ENCODE data around the gene CACNA2D4.

Gene CACNA2D4

DNA sequence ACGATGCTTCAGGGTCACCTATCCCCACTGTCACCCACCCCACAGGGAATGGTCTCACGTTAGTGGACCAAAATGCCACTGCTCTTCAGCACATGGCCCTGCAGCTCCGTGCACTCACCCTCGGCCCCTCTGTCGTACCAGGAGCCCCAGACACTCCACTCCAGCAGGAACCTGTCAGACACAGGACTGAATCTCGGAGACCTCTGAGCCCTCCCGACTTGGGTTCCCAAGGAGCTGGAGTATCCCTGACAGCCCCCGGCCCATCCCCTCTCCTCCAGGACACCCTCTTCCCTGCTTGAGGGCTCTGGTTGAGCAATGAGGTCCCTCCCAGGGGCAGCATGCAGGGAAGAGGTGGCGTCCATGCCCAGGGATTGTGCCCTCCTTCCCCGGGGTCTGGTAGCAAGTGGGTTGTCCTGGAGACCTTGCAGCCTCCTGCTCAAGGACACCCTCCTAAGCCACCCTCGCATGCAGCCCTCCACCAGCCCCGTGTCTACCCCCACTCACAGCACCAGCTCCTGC, 118.5 kb downstream of the CACNA2D4 start:
- no peak overlapping the region for H3K9ac ChIP-seq
- no peak overlapping the region for H3K4me2 ChIP-seq (ENCODE audit: low read length)
- no peaks in the 10 kb centered on the region for H3K9me3 ChIP-seq (ENCODE audit: control insufficient read depth, low read length)
- no peak overlapping the region for H3K4me3 ChIP-seq (ENCODE audit: low read depth, low read length)
- no peak overlapping the region for H3K27ac ChIP-seq
- H3K4me1 ChIP-seq: peaks cover 21% of the 10 kb centered on the region
- TF ChIP-seq, protein P1, sequence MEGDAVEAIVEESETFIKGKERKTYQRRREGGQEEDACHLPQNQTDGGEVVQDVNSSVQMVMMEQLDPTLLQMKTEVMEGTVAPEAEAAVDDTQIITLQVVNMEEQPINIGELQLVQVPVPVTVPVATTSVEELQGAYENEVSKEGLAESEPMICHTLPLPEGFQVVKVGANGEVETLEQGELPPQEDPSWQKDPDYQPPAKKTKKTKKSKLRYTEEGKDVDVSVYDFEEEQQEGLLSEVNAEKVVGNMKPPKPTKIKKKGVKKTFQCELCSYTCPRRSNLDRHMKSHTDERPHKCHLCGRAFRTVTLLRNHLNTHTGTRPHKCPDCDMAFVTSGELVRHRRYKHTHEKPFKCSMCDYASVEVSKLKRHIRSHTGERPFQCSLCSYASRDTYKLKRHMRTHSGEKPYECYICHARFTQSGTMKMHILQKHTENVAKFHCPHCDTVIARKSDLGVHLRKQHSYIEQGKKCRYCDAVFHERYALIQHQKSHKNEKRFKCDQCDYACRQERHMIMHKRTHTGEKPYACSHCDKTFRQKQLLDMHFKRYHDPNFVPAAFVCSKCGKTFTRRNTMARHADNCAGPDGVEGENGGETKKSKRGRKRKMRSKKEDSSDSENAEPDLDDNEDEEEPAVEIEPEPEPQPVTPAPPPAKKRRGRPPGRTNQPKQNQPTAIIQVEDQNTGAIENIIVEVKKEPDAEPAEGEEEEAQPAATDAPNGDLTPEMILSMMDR (IDR thresholded peaks at IDR 0.05): no peak
- no peaks in the 10 kb centered on the region for H3K27me3 ChIP-seq (ENCODE audit: control insufficient read depth, insufficient read depth, low read length)
- no peaks in the 10 kb centered on the region for H3K36me3 ChIP-seq (ENCODE audit: control insufficient read depth, insufficient read depth, low read length)
- no peaks in the 10 kb centered on the region for H3K79me2 ChIP-seq
- no peak overlapping the region for H2AFZ ChIP-seq

DNA sequence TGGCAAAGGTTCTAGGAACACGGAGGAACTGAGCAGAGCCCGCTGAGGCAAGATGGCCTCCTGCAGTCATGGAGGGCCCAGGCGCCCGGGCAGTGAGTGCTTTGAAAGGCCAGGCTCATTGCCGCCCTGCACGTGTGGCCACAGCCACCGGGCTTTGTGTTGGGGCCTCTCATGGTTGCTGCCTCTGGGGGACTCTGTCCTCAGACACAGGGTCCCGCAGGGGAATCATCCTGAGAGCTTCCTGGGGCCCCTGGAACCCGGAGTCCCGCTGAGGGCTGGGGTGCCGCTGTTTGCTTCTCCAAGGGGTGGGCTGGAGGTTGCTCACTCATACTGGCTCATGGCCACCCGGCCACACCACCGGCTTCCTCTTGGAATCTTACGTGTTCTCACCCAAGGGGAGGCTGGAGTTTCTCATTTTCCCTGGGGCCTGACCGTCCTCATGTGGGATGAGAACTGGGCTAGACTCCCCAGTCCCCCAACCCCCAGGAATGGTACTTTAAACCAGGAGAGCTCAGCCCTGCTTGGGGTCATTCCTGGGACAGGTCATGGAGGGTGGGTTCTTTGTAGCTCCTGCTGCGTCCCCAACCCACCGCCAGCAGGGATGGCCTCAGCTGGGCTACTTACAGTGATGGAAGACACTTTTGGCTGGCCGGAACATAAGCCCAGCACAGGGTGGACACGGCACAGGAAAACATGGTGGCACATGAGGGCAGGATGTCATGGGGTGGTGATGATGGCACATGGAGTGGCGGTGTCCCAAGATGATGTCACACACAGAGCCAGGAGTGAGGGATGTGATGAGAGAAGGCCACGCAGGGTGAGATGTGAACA, 119.2 kb downstream of the CACNA2D4 start:
- Histone ChIP-seq H3K79me2 (no peaks in the 10 kb centered on the region), H3K36me3 (ENCODE audit: control insufficient read depth, insufficient read depth, low read length) (no peaks in the 10 kb centered on the region), H2AFZ (no peak overlapping the region), H3K27me3 (ENCODE audit: control insufficient read depth, insufficient read depth, low read length) (no peaks in the 10 kb centered on the region), H3K4me2 (ENCODE audit: low read length) (no peak overlapping the region), H3K9ac (no peak overlapping the region), H3K4me1 (peaks cover 21% of the 10 kb centered on the region), H3K9me3 (ENCODE audit: control insufficient read depth, low read length) (no peaks in the 10 kb centered on the region), H3K27ac (no peak overlapping the region), H3K4me3 (ENCODE audit: low read depth, low read length) (no peak overlapping the region)
- TF ChIP-seq, protein P1 (IDR thresholded peaks at IDR 0.05): no peak

DNA sequence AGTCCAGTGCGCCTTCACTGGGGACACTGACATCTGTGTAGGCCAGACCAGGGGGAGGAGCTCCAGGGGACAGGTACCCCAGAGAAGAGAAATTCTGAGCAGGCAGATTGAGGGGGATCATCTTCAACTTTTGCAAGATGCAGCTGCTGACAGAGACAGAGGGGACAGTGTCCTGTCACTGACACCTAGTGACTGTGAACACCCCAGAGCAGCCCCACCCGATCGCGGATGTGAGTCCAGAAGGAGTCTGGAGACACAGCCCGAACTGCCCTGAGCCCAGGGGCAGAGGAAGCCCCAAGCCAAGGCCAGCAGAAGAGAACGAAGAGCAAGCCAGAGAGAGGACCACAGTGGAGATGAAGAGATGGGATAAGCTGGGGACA, 119.8 kb downstream of the CACNA2D4 start:
- TF ChIP-seq, protein P1 (IDR thresholded peaks at IDR 0.05): no peak
- no peaks in the 10 kb centered on the region for H3K27me3 ChIP-seq (ENCODE audit: control insufficient read depth, insufficient read depth, low read length)
- H3K27ac ChIP-seq: no peak overlapping the region

DNA sequence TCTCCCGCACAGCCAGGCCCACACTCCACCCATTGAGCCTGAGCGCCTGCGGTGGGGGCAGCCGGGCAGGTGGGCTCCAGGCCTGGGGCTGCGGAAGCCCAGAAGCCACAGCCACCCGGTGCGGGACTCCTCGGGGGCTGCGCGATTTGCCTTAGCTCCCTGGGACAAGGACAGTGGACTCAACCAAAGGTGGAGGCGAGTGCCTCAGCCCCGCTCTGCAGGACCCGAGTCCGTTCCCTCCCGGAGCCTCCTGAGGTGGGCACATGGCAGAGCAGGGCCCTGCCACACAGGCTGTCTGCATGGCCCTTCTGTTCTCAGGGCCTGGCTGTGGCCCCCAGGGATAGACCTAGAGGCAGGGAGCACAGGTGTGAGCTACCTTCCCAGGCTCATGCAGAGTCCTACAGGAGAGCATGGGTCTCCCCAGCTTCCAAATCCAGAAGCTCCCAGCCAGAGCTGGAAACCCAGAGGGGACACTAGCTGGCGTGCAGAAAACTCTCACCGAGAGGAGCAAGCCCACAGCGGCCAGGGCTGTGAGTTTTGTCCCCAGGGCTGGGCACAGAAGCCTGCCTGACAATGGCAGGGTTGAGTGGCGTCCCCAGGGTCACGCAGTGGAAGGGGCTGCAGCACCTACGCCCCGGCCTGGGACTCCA, 120.3 kb downstream of the CACNA2D4 start:
- no peak overlapping the region for H2AFZ ChIP-seq
- TF ChIP-seq, protein P1 (IDR thresholded peaks at IDR 0.05): no peak
- no peaks in the 10 kb centered on the region for H3K9me3 ChIP-seq (ENCODE audit: control insufficient read depth, low read length)
- H3K27ac ChIP-seq: no peak overlapping the region
- H3K79me2 ChIP-seq: no peaks in the 10 kb centered on the region
- no peaks in the 10 kb centered on the region for H3K27me3 ChIP-seq (ENCODE audit: control insufficient read depth, insufficient read depth, low read length)
- H3K4me2 ChIP-seq (ENCODE audit: low read length): no peak overlapping the region
- no peaks in the 10 kb centered on the region for H3K36me3 ChIP-seq (ENCODE audit: control insufficient read depth, insufficient read depth, low read length)
- H3K9ac ChIP-seq: no peak overlapping the region
- H3K4me1 ChIP-seq: peaks cover 10% of the 10 kb centered on the region
- H3K4me3 ChIP-seq (ENCODE audit: low read depth, low read length): no peak overlapping the region

More for the DNA sequence above, 119.8 kb downstream of the CACNA2D4 start:
- peaks cover 15% of the 10 kb centered on the region for H3K4me1 ChIP-seq
- no peak overlapping the region for H3K4me3 ChIP-seq (ENCODE audit: low read depth, low read length)
- no peaks in the 10 kb centered on the region for H3K36me3 ChIP-seq (ENCODE audit: control insufficient read depth, insufficient read depth, low read length)
- no peaks in the 10 kb centered on the region for H3K79me2 ChIP-seq
- H2AFZ ChIP-seq: no peak overlapping the region
- H3K4me2 ChIP-seq (ENCODE audit: low read length): no peak overlapping the region
- H3K9me3 ChIP-seq (ENCODE audit: control insufficient read depth, low read length): no peaks in the 10 kb centered on the region
- H3K9ac ChIP-seq: no peak overlapping the region
